Activated naive CD4-positive, alpha-beta T cell treated with anti-CD3 and anti-CD28 coated beads, Interleukin-2, amount 50 U/mL, for 16 hours (primary cell): ENCODE results near the gene RRAGD.

ENCODE experiments used
- DNase-seq: peaks from one replicate; pipeline ENCODE4 v3.0.0-alpha.2; 2020

The RRAGD gene

DNA sequence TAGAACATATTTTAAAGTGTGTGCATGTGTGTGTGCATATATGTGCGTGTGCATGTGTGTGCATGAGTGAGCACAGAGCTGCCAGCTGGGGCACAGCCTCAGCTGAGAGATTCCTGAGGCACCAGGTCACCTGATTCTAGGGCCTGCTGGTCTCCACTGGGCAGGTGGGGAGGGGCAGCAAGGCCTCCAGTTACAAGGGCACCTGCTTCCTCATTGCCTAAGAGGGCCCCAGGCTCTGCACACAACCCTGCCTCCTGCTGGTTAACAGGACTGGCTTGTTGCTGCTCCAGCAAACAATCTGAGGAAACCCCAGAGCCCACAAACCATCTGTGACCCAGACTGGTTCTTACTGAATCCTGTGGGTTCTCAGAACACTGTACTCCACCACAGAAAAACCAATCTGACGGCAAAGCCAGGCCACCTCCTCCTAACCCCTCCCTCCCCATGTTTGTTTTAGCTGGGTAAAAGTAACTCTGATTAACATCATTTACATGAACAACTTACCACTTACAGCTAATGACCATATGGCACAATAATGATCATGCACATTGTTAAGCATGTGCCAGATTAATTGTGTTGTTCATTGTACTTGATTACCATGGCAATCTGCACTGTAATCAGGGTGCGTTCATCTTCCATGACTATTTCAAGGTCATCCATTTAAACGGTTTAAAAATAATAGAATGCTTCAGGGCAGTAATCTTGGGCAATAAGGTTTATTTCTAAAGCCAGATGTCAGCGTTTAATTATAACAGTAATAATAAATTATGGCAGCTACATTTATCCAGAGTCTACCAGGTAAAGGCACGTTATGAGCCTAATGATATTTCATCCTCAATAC lies 36.4 kb downstream of the RRAGD start:
- DNase-seq: peak; percentile 17

DNA sequence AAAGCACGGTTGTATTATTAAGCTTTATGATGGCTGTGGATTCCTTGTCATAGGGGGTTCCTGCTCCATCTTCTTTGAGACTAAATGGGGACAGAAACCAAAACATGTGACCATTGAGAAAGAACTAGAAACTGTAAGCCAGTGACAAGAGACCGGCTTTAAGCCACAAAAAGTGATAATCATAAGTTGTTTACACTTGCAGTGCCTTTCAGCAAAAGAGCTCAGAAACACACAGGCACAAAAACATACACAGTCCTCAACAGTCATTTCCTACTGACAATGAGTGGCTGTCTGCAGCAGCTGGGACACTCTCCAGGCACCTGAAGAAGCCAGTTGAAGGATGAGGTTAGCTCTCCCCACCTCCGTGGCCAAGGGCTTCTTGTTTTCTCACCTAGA lies 39.6 kb downstream of the RRAGD start:
- no peak for DNase-seq

DNA sequence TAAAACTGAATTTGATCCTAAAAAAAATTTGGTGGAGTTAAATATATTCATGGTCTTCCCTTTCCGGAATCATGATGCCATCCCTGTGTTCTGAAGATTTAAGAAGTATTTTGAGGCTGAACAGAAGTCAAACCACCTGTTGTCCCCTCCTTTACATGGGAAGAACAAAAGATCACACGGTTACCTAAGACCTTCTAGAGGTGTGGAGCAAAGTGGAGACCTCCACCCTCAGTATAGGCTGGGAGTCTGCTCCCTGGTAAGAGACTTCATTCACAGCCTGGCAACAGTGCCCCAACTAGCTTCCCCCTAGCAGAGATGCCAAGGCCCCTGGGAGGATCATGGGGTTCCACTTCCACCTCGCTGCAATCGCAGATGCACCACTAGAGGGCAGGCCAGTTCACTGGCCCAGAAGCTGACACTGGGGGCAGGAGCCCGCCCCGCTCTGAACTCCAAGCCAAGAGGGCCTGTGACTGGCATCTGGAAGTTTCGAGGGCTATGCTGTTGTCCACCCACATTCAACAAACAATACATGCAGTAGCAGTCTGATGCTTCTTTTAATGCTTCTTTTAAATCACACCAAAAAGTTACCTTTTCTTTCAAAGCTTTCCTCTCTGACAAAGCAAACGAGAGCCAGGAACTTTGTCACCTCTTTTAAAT lies 40.1 kb downstream of the RRAGD start:
- DNase-seq: peak; percentile 81

DNA sequence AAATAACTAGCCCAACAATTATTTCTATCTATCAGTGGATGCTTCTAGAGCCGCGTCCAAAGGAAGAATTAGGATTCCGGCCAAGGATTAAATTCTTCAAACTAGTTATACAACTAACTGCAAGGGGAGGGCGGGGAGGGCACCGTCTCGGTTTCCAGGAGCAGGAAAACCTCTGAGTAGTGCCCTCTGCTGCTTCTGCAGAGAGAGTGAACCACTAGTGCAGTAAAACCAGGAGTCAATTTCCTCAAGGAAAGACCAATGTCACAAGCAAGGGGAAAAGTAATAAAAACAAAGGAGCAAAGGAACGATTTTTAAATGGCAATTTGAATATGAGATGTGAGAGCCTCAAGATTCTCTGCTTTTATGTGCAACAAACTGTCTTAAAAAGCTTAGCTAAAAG lies 43.1 kb downstream of the RRAGD start:
- no peak for DNase-seq

DNA sequence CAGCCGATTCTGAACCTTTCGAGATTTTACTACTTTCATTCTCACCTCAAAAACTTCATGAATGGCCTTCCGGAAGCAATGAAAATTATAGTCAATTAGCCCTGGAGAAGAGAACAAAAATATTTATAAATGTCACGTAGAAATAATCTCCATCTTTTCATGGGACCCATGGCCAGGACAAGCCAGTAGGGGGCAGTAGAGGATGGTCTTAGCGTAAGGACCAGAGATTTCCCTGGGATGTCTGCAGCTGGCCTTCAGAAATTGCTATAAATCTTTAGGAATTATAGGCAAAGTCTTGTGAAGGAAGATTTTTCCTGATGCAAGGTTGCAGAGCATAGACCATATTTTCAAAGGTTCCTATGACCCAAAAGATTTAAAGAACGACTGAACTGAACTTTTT lies 44.0 kb downstream of the RRAGD start:
- peak; percentile 59 for DNase-seq

DNA sequence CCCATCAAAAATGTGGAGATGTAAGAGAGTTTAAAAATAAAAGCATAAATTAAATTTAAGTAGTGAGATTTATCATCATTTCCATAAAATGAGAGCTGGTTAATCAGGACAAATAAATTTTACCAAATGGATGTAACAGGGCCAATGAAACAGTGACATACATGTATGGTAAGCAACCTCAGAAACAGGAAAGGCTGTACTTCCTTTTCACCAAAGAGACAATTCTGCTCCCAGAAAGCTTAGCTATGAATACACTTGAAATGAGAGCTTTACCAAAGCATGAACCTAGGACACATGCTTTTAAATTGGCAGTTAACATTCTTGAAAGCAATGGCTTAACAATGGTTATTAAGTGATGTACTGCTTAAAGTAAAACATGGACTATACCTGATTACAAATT lies 47.5 kb downstream of the RRAGD start:
- DNase-seq: no peak

DNA sequence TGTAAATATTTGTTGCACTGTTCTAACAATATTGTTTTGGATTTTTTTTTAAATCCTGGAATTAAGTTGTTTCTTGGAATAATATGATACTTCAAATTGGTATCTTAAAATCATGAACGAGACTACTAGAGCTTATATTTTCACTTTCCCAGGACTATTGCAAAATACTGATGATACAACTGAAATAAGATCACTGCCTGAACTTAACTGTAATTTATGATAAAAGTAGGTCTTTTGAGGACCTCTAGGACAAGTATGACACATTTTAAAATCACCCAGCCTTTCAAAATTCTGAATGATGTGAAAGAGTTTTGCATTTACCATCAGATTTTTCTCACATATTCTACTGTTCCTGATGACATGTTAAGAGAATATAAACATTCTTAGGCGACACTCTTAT lies 50.9 kb downstream of the RRAGD start:
- DNase-seq: no peak

DNA sequence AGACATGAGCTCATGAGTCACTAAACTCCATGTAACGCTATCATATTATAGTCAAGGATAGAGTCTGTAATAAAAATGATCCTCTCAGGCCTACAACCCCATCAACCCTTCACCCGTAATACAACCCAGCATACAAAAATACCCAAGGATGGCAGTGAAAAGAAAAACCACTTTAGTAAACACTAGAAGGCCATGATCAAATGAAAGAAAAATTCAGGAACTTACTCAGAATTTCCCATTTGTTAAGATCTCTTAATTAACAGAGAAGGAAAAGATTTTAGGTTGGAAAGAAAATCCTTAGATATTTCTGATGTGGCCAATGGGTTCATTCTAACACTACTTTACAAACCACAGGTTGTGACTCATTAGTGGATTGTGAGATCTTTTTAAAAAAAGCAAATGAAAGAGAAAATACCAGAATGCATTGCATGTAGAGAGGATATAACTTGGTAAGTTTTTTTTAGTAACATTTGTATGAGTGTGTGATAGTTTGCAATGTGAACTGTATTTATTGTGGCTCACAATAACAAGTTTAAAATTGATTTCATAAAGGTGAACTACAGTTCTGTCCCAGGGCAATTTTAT lies 51.6 kb downstream of the RRAGD start:
- DNase-seq: no peak

DNA sequence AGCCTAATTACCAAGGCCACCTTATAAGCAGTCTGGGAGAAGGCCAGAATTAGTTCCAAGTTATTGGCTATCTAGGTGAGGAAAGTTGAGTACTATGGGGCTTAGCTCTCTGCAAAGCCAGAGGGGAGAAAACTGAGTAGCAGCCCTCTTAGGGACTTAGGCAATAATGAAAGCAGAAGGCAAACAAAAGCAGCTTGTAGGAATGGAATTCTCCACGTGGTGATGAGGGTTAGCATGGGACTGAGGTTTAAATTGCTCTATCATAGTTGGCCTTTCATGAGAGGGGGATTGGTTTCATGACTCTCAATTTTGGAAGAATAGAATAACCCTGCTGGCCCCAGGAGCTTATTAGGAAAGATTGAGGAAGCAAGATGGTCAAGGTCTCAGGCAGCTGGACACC lies 52.5 kb downstream of the RRAGD start:
- DNase-seq: no peak

DNA sequence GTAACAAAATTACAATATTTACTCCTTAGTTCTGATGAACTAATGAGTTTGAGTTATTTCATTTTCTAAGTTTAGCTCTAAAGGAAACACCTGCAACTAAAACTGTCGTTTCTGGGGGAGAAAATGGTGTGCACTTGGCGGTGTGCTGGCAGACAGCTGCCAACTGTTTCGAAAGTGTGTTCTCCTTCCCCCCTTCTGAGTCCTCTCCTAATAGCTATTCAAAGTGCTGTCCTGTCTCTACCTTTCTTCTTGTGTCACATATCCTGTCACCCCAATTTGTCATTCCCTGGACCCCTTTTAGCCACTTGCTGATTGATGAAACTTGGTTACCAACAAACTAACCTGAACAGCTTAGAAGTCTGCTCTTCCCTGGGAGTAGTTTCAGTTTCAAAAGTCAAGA lies 54.7 kb downstream of the RRAGD start:
- no peak for DNase-seq

DNA sequence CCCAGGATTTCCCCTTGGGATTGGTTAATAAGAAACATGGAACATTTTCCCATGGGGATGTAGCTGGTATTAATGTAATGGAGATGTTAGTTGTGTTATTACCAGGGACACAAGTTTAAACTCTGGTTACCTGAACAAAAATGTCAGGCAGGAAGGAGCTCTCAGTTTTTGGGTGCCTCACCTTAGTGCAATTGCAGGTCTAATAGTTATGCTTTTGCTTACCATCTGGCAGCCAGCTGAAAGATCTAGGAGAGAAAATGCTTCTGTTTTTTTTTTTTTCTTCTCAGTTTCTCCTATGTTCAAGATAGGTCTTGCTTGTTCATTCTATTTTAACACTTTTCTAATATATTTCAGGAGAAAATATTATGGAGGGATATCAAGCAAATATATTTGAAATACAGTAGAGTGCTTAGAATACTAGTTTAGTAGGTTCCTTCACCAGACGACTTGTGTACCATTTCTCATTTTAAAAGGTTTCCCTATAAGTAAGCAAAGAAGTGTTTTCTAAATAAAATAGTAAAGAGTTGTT lies 55.4 kb downstream of the RRAGD start:
- DNase-seq: no peak

DNA sequence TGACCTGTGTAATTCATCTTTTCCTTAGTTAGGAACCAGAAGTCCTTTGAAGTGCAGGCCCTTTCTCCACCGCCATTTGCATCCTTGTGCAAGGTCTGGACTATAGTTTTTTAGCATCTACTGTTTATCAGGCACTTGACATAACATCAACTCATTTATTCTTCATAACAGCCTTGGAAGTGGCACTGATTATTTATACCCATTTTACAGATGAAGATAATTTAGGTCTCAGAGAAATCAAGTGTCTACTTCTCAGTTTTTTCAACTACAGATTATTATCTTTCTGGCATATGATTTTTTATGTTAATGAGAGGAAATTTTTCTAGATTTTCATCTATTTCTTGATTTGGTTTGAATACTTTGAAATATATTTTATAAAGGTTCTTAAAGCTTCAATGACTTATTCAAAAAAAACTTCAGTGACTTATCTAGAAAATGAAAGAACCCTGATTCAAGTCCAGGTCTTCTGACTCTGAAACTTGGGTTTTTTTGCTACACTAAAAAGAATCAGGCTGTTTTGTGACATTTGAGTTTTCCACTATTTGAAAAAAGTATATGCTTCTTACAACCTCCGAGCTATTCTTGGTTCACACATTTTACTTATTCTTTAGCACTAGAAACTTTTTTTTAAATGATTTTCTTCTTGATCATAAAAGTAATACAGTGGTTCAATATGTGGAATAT lies 56.4 kb downstream of the RRAGD start:
- no peak for DNase-seq

DNA sequence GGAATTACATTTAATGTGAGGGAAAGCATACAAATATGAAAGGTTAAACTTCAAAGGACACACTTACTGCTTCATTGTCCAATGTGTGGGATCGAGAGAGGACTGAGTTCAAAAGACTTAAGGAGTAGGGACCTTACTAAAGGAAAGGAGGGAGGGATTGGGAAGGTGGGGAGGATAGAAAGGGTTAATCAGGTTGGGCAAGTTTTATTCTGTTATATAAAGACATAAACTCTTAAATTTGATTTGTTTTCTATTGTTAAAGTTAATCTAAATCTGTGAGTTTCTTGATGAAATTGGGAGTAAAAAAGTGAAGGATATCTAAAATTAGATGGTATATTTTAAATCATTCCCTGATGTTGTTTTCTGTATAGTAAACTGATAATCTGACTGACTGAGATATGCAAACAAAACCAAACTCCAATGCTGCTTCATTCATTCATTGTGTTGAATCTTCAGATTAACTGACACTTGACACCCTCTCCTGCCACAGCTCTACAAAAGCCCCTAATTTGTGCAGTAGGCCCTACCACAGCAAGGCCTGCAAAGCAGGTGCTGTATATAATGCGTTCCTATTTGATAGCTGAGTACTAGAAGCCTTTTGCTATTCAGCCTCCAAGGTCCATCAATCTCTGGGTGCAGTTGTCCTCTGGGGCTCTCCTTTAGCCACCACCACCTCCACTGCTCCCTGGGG lies 58.2 kb downstream of the RRAGD start:
- DNase-seq: no peak

DNA sequence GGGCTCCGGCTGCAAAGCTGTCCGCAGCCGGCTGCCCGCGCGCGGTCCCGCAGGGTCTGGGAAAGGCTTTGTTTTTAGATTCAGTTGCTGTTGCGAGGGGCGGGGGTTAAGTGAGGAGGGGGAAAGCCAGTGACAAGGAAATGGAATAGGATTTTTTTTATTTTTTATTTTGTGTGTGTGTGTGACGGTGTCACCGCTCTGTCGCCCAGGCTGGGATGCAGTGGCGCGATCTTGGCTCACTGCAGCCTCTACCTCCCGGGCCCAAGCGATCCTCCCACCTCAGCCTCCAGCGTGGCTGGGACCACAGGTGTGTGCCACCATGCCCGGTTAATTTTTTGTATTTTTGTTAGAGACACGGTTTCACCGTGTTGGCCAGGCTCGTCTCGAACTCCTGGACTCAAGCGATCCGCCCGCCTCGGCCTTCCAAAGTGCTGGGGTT lies 58.9 kb downstream of the RRAGD start:
- DNase-seq: no peak

DNA sequence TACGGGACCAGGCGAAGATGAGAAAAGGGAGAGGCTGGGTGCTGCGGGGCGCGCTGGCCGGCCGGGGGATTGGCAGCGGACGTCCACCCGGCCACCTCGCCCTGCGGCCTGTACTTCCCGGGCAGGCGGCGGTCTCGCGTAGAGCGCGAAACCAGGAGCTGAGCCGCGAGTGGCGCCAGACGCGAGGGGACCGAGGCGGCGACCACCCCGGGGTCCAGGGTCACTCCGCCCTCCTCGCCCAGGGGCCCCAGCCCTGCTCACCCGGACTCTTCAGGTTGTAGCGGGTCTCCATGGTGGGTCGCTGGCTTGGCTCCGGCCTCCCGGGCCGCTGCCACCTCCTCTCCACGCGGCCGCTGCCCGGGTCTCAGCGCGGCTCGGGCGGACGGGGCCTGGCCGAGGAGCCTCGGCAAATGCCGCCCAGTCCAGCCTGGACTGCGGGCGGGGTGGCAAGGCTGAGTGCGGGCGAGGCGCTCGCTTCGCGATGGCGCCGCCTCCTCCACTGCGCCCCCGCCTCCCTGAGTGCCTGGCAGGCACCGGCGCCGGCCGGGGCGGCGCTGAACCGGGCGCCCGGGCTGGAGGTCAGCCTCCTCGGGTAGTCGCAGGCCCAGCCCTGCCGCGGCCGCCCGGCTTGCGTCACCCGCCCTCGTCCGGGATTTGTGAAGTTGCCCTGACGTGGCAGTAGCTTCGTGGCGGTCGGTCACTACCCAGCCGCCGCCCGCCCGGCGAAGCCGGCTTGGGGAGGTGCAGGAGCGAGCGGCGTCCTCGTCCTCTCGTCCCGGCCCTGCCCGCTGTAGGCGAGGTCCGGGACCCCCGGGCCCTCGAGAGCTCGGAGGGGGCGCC lies 59.6 kb downstream of the RRAGD start, which contains the start of gene UBE2J1:
Gene UBE2J1, minus strand, starts transcription at position 445 of the 840 bp plus-strand sequence. Its CDS starts 153 bp downstream, at position 292.
- DNase-seq: peak; percentile 67

DNA sequence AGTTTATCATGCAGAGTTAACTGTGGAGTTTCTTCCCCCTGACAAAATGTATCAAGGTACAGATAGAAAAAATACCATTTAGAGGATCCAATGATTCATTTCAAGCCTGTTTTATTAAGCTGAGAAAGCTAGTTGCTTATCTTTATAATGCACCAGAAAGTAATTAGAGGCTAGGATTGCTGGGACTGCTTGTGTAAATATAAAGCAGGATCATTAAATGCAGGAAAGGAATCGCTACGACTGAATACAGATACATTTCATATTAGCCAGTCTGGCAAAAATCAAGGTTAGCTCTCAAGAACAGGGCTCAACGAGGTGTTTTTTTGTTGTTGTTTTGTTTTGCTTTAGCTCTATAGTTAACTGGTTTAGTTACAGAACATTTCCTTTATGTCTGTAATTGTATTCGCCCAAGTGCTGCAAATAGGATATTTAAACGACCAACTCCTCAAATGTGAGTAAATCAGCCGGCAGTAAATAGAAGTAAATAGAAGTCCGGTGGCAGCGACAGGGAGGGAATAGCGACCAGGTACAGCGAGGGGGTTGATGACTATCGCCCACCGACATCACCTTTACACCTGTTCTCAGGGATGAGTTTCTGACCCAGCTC lies 60.3 kb downstream of the RRAGD start:
- DNase-seq: no peak

DNA sequence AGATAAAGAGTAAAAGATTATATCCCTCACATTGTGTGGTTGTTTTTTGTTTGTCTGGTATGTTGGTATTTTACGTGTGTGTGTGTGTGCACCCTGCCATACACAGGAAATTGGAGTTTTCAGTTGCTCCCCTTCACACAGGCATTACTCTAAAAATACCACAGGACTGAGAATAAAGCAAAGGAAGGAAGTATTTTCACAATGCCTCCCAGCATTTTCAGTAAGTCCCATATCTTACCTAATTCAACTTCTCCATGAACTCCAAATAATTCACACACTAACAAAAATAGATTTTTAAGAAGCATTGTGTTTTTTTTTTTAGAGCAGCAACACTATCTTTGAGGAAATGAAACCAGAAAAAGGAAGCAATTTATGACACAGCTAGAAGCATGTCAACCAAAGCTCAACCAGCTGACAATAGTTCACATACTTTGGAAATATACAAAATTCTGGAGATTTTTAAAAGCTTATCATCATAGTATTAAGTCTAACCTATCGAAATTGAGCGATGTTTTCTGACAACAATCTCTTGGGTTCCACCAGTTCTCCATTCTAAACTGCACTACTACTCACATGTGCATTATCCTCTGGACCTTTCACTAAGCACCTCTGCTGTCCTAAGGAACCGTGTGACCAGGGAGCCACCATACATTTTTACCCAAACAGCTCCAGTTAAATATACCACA lies 61.6 kb downstream of the RRAGD start:
- DNase-seq: no peak

DNA sequence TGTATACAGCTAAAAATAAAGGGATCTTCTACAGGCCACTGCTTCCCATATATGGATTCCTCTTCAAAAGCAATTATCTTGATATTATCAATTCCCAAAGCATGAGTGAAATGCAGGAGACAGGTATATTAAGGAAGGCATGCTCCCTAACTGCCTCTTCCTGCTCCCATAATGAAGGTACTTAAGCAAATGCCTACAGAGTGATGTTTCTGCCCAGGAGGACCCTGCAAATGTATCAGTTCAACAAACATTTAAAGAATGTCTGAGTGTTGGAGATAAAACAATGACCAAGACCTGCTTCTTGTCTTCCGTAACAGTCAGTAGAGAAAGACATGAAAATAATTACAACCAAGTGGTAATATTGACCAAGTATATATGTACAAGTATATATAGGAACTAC lies 63.7 kb downstream of the RRAGD start:
- no peak for DNase-seq

DNA sequence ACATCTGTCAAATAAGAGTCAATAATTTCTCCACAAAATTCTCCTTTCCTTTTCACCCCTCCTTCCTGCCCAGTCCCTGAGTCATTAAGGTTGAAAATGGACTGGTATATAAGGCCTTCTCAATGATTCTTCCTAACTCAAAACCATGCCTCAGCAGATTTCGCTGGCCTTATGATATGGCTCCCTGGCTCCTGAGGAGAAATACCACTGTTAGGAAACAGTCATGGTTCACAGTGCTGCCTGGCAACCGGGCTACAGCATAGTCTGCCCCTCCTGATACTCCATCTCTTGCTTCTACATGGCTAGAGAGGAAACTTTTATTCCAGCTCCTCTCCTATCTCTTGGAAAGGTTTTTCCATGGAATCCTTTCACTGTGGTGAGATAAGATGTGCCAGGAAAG lies 64.2 kb downstream of the RRAGD start:
- no peak for DNase-seq

DNA sequence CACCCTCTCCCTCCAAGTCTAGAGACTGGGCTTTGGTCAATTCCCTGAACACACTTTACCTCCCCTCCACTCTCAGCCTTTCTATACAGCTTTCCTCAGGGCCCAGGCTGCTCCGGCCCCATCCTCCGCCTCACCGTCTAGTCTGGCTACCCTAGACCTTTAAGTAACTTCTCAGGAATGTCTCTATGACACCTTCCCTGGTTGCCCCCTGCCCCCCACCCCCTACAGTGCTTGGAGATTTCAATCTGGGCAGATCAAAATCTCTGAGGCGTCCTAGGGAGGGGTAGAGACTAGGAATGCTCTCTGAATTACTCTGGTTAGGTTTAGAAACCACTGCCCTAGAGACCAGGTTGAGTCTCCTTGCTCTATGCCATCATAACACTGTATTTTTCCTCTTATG lies 65.6 kb downstream of the RRAGD start:
- no peak for DNase-seq

DNA sequence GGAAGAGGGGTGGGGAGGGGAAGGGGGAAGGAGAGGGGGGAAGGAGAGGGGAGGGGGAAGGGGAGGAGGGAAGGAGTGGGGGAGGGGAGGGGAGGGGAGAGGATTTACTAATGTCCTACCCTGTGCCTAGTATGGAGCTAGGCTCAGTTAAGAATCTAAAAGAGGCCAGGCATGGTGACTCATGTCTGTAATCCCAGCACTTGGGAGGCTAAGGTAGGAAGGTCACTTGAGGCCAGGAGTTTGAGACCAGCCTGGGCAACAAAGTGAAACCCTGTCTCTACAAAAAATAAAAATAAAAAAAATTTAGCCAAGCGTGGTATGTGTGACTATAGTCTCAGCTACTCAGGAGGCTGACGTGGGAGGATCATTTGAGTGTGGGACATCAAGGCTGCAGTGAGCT lies 72.5 kb downstream of the RRAGD start:
- DNase-seq: no peak
